Measurements from ENCODE around the gene GEN1. TPM values are rescaled to one million over a fixed set of nuclear protein-coding genes. Genes with fewer than 3 reads are reported as not detected.

The GEN1 gene
- total and polyA plus RNA-seq, 2 of the 4 experiments (the other 2 are of a cell fraction), result 7.9 to 8.3 TPM

DNA sequence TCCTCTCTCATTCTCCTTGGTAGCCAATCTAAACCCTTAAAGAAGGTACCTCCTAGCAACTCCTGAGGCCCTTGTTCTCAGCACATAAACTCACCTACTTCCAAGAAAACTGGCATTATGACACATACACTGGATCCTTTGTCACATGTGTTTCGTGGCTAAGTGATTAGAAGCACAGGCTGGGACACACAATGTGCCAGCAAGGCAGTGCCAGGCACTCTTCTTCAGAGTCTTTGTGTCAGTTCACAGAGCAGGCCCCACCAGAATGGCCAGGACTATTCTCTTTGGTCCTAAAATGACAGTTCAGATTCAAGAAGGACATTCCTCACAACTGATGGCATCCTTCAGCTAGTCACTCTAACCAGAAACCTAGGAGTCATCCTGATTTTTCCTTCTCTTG, 40.6 kb upstream of the GEN1 start:
- intact Hi-C loops (cut with micrococcal nuclease), result no loop called here
- H3K14ac ChIP-seq (replicated peaks; ENCODE audit: low read depth, low read length), result no peak overlapping the region
- no peak overlapping the region for H2BK5ac ChIP-seq (ENCODE audit: low read depth, low read length, poor library complexity, severe bottlenecking)
- POLR2A ChIA-PET (ENCODE audit: unreplicated experiment), result no interaction called here
- no peaks in the 10 kb centered on the region for H3K27me3 ChIP-seq (ENCODE audit: control insufficient read depth, insufficient read depth, low read length)
- no peak overlapping the region for H3K18ac ChIP-seq (ENCODE audit: low read depth, low read length)
- H3K79me1 ChIP-seq (ENCODE audit: low read depth in 1 of 2, low read length in 2 of 2), result no peaks in the 10 kb centered on the region; a peak in 1 of 4 replicates
- no peak overlapping the region for H3K56ac ChIP-seq (ENCODE audit: extremely low read depth, insufficient read depth, low read length)
- H4K5ac ChIP-seq (ENCODE audit: low read depth, low read length), result no peak overlapping the region
- 100% methylated on average over 1 of the region's 1 CpG; no CpG with 5 or more reads in 1 of the 2 experiments for WGBS, 2 experiments (ENCODE audit: extremely low coverage in 2 of 2, insufficient read length in 1 of 2)
- no peak overlapping the region for H2AFZ ChIP-seq (replicated peaks; ENCODE audit: low read length, poor library complexity)
- no peak overlapping the region for H2BK15ac ChIP-seq (ENCODE audit: low read depth, low read length)
- H4K91ac ChIP-seq (ENCODE audit: insufficient read depth, low read depth, low read length), result no peak overlapping the region
- no peak overlapping the region for H3K4me3 ChIP-seq (ENCODE audit: insufficient read depth, low read depth, low read length)
- dilution Hi-C loops (cut with HindIII; ENCODE audit: low sequenced_read_pairs, unreplicated experiment), result no loop called here
- peaks cover 3% of the 10 kb centered on the region; the same call in 1 of the 2 replicates for H3K9me1 ChIP-seq (ENCODE audit: insufficient read depth, low read length)
- no peak overlapping the region for H2AK5ac ChIP-seq (ENCODE audit: low read depth, low read length)
- CTCF ChIA-PET, result no interaction called here
- DNase-seq (no peak), ATAC-seq (ENCODE audit: low read depth) (no peak)
- H3K9me3 ChIP-seq (ENCODE audit: control insufficient read depth, insufficient read depth, low read length), result no peaks in the 10 kb centered on the region
- BruUV-seq (replicated peaks), result no TSS peak
- H3K9ac ChIP-seq (ENCODE audit: low read depth, low read length), result no peak overlapping the region
- no peak overlapping the region for H3K4ac ChIP-seq (ENCODE audit: low read depth, low read length)
- no peak overlapping the region for H3K4me2 ChIP-seq (ENCODE audit: low read depth, low read length)
- no peak overlapping the region for H2BK120ac ChIP-seq (ENCODE audit: low read depth, low read length)
- TF ChIP-seq, protein P1, sequence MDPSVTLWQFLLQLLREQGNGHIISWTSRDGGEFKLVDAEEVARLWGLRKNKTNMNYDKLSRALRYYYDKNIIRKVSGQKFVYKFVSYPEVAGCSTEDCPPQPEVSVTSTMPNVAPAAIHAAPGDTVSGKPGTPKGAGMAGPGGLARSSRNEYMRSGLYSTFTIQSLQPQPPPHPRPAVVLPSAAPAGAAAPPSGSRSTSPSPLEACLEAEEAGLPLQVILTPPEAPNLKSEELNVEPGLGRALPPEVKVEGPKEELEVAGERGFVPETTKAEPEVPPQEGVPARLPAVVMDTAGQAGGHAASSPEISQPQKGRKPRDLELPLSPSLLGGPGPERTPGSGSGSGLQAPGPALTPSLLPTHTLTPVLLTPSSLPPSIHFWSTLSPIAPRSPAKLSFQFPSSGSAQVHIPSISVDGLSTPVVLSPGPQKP (IDR thresholded peaks at IDR 0.05; ENCODE audit: borderline replicate concordance, low read depth, low read length), result no peak
- no peak for TF ChIP-seq RAD21 (IDR thresholded peaks at IDR 0.05; ENCODE audit: low read length)
- no peak for TF ChIP-seq FOS (IDR thresholded peaks at IDR 0.05; ENCODE audit: low read depth, low read length)
- TF ChIP-seq, protein P2, sequence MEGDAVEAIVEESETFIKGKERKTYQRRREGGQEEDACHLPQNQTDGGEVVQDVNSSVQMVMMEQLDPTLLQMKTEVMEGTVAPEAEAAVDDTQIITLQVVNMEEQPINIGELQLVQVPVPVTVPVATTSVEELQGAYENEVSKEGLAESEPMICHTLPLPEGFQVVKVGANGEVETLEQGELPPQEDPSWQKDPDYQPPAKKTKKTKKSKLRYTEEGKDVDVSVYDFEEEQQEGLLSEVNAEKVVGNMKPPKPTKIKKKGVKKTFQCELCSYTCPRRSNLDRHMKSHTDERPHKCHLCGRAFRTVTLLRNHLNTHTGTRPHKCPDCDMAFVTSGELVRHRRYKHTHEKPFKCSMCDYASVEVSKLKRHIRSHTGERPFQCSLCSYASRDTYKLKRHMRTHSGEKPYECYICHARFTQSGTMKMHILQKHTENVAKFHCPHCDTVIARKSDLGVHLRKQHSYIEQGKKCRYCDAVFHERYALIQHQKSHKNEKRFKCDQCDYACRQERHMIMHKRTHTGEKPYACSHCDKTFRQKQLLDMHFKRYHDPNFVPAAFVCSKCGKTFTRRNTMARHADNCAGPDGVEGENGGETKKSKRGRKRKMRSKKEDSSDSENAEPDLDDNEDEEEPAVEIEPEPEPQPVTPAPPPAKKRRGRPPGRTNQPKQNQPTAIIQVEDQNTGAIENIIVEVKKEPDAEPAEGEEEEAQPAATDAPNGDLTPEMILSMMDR (conservative IDR thresholded peaks at IDR 0.05; ENCODE audit: low read depth, low read length), result no peak
- TF ChIP-seq POLR2A (IDR thresholded peaks at IDR 0.05; ENCODE audit: low read depth, low read length), result no peak
- no peak for TF ChIP-seq NFE2L2 (IDR thresholded peaks at IDR 0.05; ENCODE audit: low read depth, low read length)
- no peak for TF ChIP-seq MAZ (IDR thresholded peaks at IDR 0.05; ENCODE audit: borderline replicate concordance, low read depth, low read length)
- no peak for TF ChIP-seq SMC3 (IDR thresholded peaks at IDR 0.05; ENCODE audit: low read depth, low read length)
- no peak for TF ChIP-seq MAFK (IDR thresholded peaks at IDR 0.05; ENCODE audit: low read depth, low read length)
- TF ChIP-seq RCOR1 (IDR thresholded peaks at IDR 0.05; ENCODE audit: insufficient replicate concordance, low read length), result no peak
- no peak for TF ChIP-seq USF2 (IDR thresholded peaks at IDR 0.05; ENCODE audit: low read depth, low read length)
- no peak for TF ChIP-seq MXI1 (IDR thresholded peaks at IDR 0.05; ENCODE audit: borderline replicate concordance, low read depth, low read length)
- no peak for TF ChIP-seq CHD1 (IDR thresholded peaks at IDR 0.05; ENCODE audit: low read depth, low read length)
- TF ChIP-seq CEBPB (IDR thresholded peaks at IDR 0.05; ENCODE audit: low read depth, low read length), result no peak
- no peak for TF ChIP-seq BHLHE40 (IDR thresholded peaks at IDR 0.05; ENCODE audit: low read depth, low read length)
- no peaks in the 10 kb centered on the region for H3K4me1 ChIP-seq (ENCODE audit: control insufficient read depth, insufficient read depth, low read length)
- H2AK9ac ChIP-seq (replicated peaks; ENCODE audit: low read depth, low read length, poor library complexity), result no peak overlapping the region
- H2BK20ac ChIP-seq (ENCODE audit: low read depth, low read length), result no peak overlapping the region
- no peak overlapping the region for H3K23ac ChIP-seq (ENCODE audit: low read depth, low read length)
- H4K20me1 ChIP-seq (ENCODE audit: insufficient read depth, low read length), result no peaks in the 10 kb centered on the region
- in situ Hi-C loops (cut with MboI; ENCODE audit: low sequenced_read_pairs), result no loop called here
- H3K27ac ChIP-seq (ENCODE audit: insufficient read depth, low read length), result no peak overlapping the region
- H4K8ac ChIP-seq (ENCODE audit: low read depth in 2 of 2, low read length in 2 of 2), result no peak overlapping the region
- peaks cover 18% of the 10 kb centered on the region for H3K36me3 ChIP-seq (ENCODE audit: control insufficient read depth, insufficient read depth, low read length)
